Peyer's patch (tissue), 4 donors: ENCODE data around the gene CELF3.

Experiments used
- CTCF ChIP-seq, 6 experiments: fragments of 450-650 bp in 4 of 6; fragments of 200-600 bp in 2 of 6; sonication (generic) in 1 of 6; IDR thresholded peaks; one replicate each; pipeline ENCODE4 v1.5.1; 2017 to 2019; ENCODE audit warnings: antibody characterized with exemption in 6 of 6, mild to moderate bottlenecking in 3 of 6, moderate library complexity in 1 of 6
- POLR2A ChIP-seq, 2 donors: fragments of 450-650 bp; IDR thresholded peaks; one replicate each; pipeline ENCODE4 v1.5.1; 2017; ENCODE audit warnings: antibody characterized with exemption in 2 of 2, mild to moderate bottlenecking in 2 of 2, moderate library complexity in 2 of 2

GRCh38 chr1:151689494-151689893 lies 27.1 kb downstream of the CELF3 start:
- TF ChIP-seq CTCF (IDR thresholded peaks at IDR 0.05) (no peak), POLR2A (IDR thresholded peaks at IDR 0.05) (no peak)
